ENCODE results near the gene PGPEP1. TPM values are rescaled to one million over a fixed set of nuclear protein-coding genes. Genes with fewer than 3 reads are reported as not detected.

The PGPEP1 gene
- total and polyA plus RNA-seq, 10 donors = 9.3 to 65.6 (median 37.4) TPM

DNA sequence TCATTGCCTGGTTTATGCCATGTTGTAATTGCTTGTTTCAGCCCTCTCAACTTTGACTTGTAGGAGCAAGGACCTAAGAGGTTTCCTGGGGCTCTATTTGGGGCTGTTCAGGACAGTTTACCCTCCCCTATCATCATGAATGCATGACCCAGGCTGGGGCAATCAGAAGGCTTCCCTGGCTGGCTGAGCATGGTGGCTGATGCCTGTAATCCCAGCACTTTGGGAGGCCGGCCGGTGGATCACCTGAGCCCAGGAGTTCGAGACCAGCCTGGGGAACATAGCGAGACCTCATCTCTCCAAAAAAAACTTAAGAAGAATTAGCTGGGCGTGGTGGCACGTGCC lies 11.4 kb upstream of the PGPEP1 start:
- H3K4me3 ChIP-seq = peak overlapping the region in 3 of 8 donors; percentile 22 to 57 (median 35)
- 71 to 90% (median 81%) methylated on average over 6 of the region's 6 CpGs for WGBS, 5 donors
- DNase-seq = no peak
- no peaks in the 10 kb centered on the region for H3K9me3 ChIP-seq
- peaks cover 7 to 24% (median 19%) of the 10 kb centered on the region in 6 donors for H3K4me1 ChIP-seq
- H3K27ac ChIP-seq = peak overlapping the region in 7 of 8 donors; percentile 28 to 74 (median 59)
- intact Hi-C loops (cut with DNase I; ENCODE audit: low total_unique reads) = loop anchor here (2.0 to 5.0 kb wide), 2 partner anchors 50 to 122 kb away; no protein-coding TSS in a partner anchor
- no peaks in the 10 kb centered on the region for H3K27me3 ChIP-seq (replicated peaks in 1 of 7)
- no peaks in the 10 kb centered on the region for H3K36me3 ChIP-seq
- TF ChIP-seq POLR2A (IDR thresholded peaks at IDR 0.05) (no peak), POLR2AphosphoS5 (IDR thresholded peaks at IDR 0.05) (no peak)
- TF ChIP-seq, protein P1, sequence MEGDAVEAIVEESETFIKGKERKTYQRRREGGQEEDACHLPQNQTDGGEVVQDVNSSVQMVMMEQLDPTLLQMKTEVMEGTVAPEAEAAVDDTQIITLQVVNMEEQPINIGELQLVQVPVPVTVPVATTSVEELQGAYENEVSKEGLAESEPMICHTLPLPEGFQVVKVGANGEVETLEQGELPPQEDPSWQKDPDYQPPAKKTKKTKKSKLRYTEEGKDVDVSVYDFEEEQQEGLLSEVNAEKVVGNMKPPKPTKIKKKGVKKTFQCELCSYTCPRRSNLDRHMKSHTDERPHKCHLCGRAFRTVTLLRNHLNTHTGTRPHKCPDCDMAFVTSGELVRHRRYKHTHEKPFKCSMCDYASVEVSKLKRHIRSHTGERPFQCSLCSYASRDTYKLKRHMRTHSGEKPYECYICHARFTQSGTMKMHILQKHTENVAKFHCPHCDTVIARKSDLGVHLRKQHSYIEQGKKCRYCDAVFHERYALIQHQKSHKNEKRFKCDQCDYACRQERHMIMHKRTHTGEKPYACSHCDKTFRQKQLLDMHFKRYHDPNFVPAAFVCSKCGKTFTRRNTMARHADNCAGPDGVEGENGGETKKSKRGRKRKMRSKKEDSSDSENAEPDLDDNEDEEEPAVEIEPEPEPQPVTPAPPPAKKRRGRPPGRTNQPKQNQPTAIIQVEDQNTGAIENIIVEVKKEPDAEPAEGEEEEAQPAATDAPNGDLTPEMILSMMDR (IDR thresholded peaks at IDR 0.05 in 8 of 11, conservative IDR thresholded peaks at IDR 0.05 in 3 of 11) = no peak

DNA sequence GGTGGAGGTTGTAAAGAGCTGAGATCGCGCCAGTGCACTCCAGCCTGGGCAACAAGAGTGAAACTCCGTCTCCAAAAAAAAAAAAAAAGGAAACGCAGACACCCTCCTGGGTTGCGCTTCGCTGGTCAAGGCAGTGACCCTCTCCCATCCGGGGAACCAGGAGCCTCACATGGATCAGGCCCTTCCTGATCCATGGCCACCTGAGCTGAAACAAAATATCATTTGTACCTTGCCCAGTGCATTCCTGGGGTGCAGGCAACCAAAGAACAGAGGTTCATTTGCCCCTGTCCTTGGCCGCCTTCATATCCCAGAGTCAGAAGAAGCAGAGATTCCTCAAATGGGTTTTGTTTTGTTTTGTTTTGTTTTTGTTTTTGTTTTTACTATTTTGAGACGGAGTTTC lies 9.5 kb upstream of the PGPEP1 start:
- Histone ChIP-seq H3K27me3 (replicated peaks in 1 of 7) (no peaks in the 10 kb centered on the region), H3K36me3 (no peaks in the 10 kb centered on the region), H3K4me1 (peaks cover 7 to 19% (median 15%) of the 10 kb centered on the region in 6 donors), H3K4me3 (no peak overlapping the region), H3K9me3 (no peaks in the 10 kb centered on the region), H3K27ac (no peak overlapping the region)
- no peak for DNase-seq
- WGBS, 5 donors = 83 to 94% (median 93%) methylated on average over 9 of the region's 9 CpGs
- intact Hi-C loops (cut with DNase I; ENCODE audit: low total_unique reads) = no loop called here
- TF ChIP-seq POLR2A (IDR thresholded peaks at IDR 0.05) (no peak), POLR2AphosphoS5 (IDR thresholded peaks at IDR 0.05) (no peak)
- TF ChIP-seq, protein P1 (IDR thresholded peaks at IDR 0.05 in 8 of 11, conservative IDR thresholded peaks at IDR 0.05 in 3 of 11) = no peak

DNA sequence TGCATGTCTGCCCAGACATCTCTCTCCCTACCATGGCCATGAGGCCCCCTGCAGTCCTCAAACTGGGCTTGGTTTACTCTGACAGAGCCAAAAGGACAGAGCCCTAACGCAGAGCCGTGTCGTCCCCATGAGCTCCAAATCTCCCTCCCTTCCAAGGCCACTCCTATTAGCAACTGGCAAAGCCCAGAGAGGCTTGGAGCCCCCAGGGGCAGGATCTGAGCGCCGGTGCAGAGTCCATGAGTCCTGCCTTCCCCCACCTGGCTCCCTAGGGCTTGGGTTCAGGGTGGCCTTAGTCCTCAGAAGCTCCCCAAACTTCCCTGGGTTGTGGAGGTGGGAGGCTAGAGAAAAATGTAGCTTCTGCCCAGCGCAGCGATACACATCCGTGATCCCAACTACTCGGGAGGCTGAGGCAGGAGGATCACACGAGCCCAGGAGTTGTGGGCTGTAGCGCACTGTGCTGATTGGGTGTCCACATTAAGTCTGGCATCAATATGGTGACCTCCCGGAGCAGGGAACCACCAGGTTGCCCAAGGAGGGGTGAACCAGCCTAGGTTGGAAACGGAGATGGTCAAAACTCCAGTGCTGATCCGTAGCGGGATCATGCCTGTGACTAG lies 7.4 kb upstream of the PGPEP1 start:
- Histone ChIP-seq H3K36me3 (no peaks in the 10 kb centered on the region), H3K27ac (no peak overlapping the region), H3K9me3 (no peaks in the 10 kb centered on the region), H3K4me1 (peaks cover 7 to 28% (median 13%) of the 10 kb centered on the region in 6 donors), H3K27me3 (replicated peaks in 1 of 7) (no peaks in the 10 kb centered on the region), H3K4me3 (no peak overlapping the region)
- intact Hi-C loops (cut with DNase I; ENCODE audit: low total_unique reads) = no loop called here
- 79 to 89% (median 87%) methylated on average over 10 to 15 of the region's 15 CpGs for WGBS, 5 donors
- no peak for DNase-seq
- TF ChIP-seq, protein P1 (IDR thresholded peaks at IDR 0.05 in 8 of 11, conservative IDR thresholded peaks at IDR 0.05 in 3 of 11) = no peak
- no peak for TF ChIP-seq POLR2A (IDR thresholded peaks at IDR 0.05)
- no peak for TF ChIP-seq POLR2AphosphoS5 (IDR thresholded peaks at IDR 0.05)

DNA sequence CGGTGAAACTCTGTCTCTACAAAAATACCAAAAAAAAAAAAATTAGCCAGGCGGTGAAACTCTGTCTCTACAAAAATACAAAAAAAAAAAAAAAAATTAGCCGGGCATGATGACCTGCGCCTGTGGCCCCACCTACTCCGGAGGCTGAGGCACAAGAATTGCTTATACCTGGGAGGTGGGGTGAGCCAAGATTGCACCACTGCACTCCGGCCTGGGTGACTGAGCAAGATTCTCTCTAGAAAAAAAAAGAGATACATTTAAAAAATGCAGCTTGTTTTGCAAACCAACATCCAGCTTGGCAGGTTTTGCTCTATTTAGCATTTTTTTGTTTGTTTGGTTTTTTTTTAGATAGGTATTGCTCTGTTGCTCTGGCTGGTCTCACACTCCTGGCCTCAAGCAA lies 6.7 kb upstream of the PGPEP1 start:
- Histone ChIP-seq H3K36me3 (no peaks in the 10 kb centered on the region), H3K9me3 (no peaks in the 10 kb centered on the region), H3K27ac (no peak overlapping the region), H3K4me1 (peaks cover 5 to 27% (median 8%) of the 10 kb centered on the region in 6 donors), H3K4me3 (no peak overlapping the region), H3K27me3 (replicated peaks in 1 of 7) (no peaks in the 10 kb centered on the region)
- intact Hi-C loops (cut with DNase I; ENCODE audit: low total_unique reads) = no loop called here
- no peak for DNase-seq
- TF ChIP-seq POLR2AphosphoS5 (IDR thresholded peaks at IDR 0.05) (no peak), POLR2A (IDR thresholded peaks at IDR 0.05) (no peak)
- TF ChIP-seq, protein P1 (IDR thresholded peaks at IDR 0.05 in 8 of 11, conservative IDR thresholded peaks at IDR 0.05 in 3 of 11) = no peak
- 77 to 95% (median 84%) methylated on average over 6 of the region's 6 CpGs for WGBS, 5 donors
